OCI-LY7 (cell line): Measurements from ENCODE around the gene SLC27A6.

Experiments used
- CTCF ChIP-seq: fragments of 200-600 bp; sonication (generic); conservative IDR thresholded peaks from 2 replicates; pipeline ENCODE4 v1.5.1; 2014; ENCODE audit warnings: mild to moderate bottlenecking, antibody characterized with exemption, low read length, moderate library complexity, mixed read lengths
- EZH2phosphoT487 ChIP-seq: fragments of 200-600 bp; sonication (generic); IDR thresholded peaks from 2 replicates; pipeline ENCODE4 v1.6.1; 2018; ENCODE audit warnings: low read depth, borderline replicate concordance, mild to moderate bottlenecking, mixed run types, antibody characterized with exemption, low read length, moderate library complexity, mixed read lengths

- TF ChIP-seq CTCF (no peak), EZH2phosphoT487 (no peak)
Measured at GRCh38 chr5:128965011-128965637, at the start of gene SLC27A6.
